Upper lobe of left lung (tissue), 6 donors: ENCODE data around the gene ZBTB45. TPM values are rescaled to one million over a fixed set of nuclear protein-coding genes. Genes with fewer than 3 reads are reported as not detected.

Experiments
- ATAC-seq, 2 donors: fragments of 200-7000 bp; cut with Tn5 transposase; one replicate each; pipeline ENCODE4 v1.9.1; 2022; ENCODE audit warnings: mild to moderate bottlenecking in 2 of 2, moderate library complexity in 2 of 2; ENCODE audit not compliant: low FRiP score in 2 of 2
- DNase-seq, 2 donors: peaks; one replicate each; pipeline ENCODE4 v3.0.0-alpha.2; 2019 to 2020
- H3K27ac ChIP-seq, 4 donors: fragments of 200-600 bp; sonication (generic); one replicate each; pipeline ENCODE4 v1.5.1; 2016 to 2019
- H3K27me3 ChIP-seq, 4 donors: fragments of 200-600 bp; sonication (generic); one replicate each; pipeline ENCODE4 v1.5.1; 2017 to 2019
- H3K36me3 ChIP-seq, 4 donors: fragments of 200-600 bp; sonication (generic); one replicate each; pipeline ENCODE4 v1.5.1; 2016 to 2019
- H3K4me1 ChIP-seq, 4 donors: fragments of 200-600 bp; sonication (generic); one replicate each; pipeline ENCODE4 v1.5.1; 2018 to 2019
- H3K4me3 ChIP-seq, 4 donors: fragments of 200-600 bp; sonication (generic); one replicate each; pipeline ENCODE4 v1.5.1; 2017 to 2019; ENCODE audit warnings: mild to moderate bottlenecking in 2 of 4, moderate library complexity in 1 of 4
- H3K9me3 ChIP-seq, 4 donors: fragments of 200-600 bp; sonication (generic); one replicate each; pipeline ENCODE4 v1.5.1; 2018 to 2019
- EP300 ChIP-seq, 4 donors: sonication (generic); formaldehyde crosslinking; IDR thresholded peaks; one replicate each; pipeline ENCODE4 v1.5.1; 2017; ENCODE audit warnings: antibody characterized with exemption in 4 of 4, control low read depth in 2 of 4
- POLR2A ChIP-seq, 4 donors: fragments of 450-650 bp; IDR thresholded peaks; one replicate each; pipeline ENCODE4 v1.5.1; 2016 to 2017; ENCODE audit warnings: antibody characterized with exemption in 4 of 4, mild to moderate bottlenecking in 2 of 4
- POLR2AphosphoS5 ChIP-seq, 2 donors: sonication (generic); formaldehyde crosslinking; IDR thresholded peaks; one replicate each; pipeline ENCODE4 v1.5.1; 2017; ENCODE audit warnings: antibody characterized with exemption in 2 of 2
- WGBS, 2 donors: methylation state at CpG; one replicate each; pipeline ENCODE4 v1.1.5; 2017 to 2018; 5-methylcytosine and 5-hydroxymethylcytosine counted together
- total RNA-seq, 6 donors: library from RNA; depleted of rRNA in 4 of 6; stranded (reverse); fragments of >200 nt in 4 of 6; gene quantifications; one replicate each; pipeline versions ENCODE4 v1.1.0 to v1.2.1, GENCODE V29; 2016 to 2021
- TF ChIP-seq, protein P1 (sequence below), 6 experiments: fragments of 450-650 bp in 4 of 6; fragments of 200-600 bp in 2 of 6; sonication (generic) in 2 of 6; IDR thresholded peaks; one replicate each; pipeline ENCODE4 v1.5.1; 2016 to 2019; ENCODE audit warnings: antibody characterized with exemption in 6 of 6
- donor health status: DM: no; HTN: no; CAD: no; lungs with moderate emphysema.
- donor health status: DM: no; HTN: yes; CAD: no; lungs with severe emphysema.

The ZBTB45 gene
- total RNA-seq, 6 donors from 2014 or later = 11.9 to 19.7 (median 15.0) TPM

DNA sequence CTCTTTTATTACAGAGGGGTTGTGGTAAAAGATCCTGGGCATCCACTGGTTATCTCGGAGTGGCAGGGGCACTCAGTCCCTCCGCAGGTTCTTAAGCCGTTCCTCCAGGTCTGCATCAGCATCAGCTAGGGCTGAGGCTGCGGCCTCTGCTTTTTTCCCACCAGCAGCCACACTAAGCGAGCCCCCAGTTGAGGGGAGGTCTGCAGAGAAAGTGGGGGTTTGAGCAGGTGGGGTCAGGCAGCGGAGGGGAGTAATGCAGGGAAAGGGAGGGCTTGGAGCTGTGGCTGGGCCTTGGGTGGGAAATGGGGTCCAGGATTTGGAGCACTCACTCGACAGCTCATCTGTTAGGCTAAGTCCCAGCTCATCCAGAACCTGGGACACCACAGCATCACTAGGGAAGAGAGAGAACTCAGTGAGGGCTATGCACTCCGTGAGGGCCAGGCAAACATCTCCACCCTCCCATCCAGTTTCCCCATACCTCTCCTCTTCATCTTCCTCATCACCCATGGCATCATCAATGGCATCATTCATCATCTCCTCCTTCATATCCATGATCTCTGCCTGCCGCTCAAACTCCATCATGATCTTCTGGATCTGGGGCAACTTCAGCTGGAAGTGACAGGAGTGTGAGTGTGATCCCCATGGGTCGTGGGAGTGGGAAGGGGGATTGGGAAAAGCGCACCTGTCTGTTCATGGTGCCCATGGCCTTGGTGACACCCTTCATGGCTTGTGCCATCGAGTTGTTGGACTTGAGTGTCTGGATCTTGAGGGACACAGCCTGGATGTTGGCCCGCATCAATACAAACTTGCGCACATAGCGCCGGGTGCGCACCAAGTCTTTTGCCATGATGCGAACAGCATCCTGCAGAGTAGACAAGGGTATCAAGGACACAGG, 32.2 kb upstream of the ZBTB45 start:
- Histone ChIP-seq H3K27me3 (no peaks in the 10 kb centered on the region), H3K36me3 (peaks cover 53 to 84% (median 77%) of the 10 kb centered on the region in 4 donors), H3K27ac (no peak overlapping the region), H3K4me3 (no peak overlapping the region), H3K4me1 (peaks cover 32 to 44% (median 34%) of the 10 kb centered on the region in 4 donors), H3K9me3 (no peaks in the 10 kb centered on the region)
- ATAC-seq (no peak), DNase-seq (no peak)
- 93 to 94% methylated on average over 18 of the region's 18 CpGs for WGBS, 2 donors
- no peak for TF ChIP-seq POLR2AphosphoS5 (IDR thresholded peaks at IDR 0.05)
- TF ChIP-seq, protein P1, sequence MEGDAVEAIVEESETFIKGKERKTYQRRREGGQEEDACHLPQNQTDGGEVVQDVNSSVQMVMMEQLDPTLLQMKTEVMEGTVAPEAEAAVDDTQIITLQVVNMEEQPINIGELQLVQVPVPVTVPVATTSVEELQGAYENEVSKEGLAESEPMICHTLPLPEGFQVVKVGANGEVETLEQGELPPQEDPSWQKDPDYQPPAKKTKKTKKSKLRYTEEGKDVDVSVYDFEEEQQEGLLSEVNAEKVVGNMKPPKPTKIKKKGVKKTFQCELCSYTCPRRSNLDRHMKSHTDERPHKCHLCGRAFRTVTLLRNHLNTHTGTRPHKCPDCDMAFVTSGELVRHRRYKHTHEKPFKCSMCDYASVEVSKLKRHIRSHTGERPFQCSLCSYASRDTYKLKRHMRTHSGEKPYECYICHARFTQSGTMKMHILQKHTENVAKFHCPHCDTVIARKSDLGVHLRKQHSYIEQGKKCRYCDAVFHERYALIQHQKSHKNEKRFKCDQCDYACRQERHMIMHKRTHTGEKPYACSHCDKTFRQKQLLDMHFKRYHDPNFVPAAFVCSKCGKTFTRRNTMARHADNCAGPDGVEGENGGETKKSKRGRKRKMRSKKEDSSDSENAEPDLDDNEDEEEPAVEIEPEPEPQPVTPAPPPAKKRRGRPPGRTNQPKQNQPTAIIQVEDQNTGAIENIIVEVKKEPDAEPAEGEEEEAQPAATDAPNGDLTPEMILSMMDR (IDR thresholded peaks at IDR 0.05) = no peak

DNA sequence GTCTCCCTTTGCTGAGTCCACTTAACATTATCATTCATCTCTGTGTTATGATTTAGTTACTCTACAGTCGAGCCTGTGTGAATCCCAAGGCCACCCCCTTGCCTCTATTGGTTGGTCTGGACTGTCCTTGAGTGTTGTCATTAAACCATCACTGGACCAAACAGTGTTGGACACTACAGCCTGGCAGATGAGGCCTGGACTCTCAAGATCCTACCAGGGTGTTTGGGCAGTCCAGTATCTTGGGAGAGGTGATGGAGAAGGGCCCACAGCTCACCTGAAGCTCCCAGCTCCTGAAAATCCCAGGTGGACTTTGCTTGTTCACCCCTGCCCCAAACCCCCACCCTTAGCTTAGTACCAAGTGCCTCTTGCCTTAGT, 31.5 kb upstream of the ZBTB45 start:
- Histone ChIP-seq H3K27me3 (no peaks in the 10 kb centered on the region), H3K4me3 (no peak overlapping the region), H3K4me1 (peaks cover 33 to 44% (median 34%) of the 10 kb centered on the region in 4 donors), H3K36me3 (peaks cover 46 to 77% (median 69%) of the 10 kb centered on the region in 4 donors), H3K27ac (no peak overlapping the region), H3K9me3 (no peaks in the 10 kb centered on the region)
- TF ChIP-seq POLR2AphosphoS5 (IDR thresholded peaks at IDR 0.05) = no peak
- TF ChIP-seq, protein P1 (IDR thresholded peaks at IDR 0.05) = no peak
- TF ChIP-seq EP300 (IDR thresholded peaks at IDR 0.05) = no peak
- no peak for TF ChIP-seq POLR2A (IDR thresholded peaks at IDR 0.05)
- WGBS, 2 donors = 55 to 56% methylated on average over 1 of the region's 1 CpG
- ATAC-seq (no peak), DNase-seq (no peak)

DNA sequence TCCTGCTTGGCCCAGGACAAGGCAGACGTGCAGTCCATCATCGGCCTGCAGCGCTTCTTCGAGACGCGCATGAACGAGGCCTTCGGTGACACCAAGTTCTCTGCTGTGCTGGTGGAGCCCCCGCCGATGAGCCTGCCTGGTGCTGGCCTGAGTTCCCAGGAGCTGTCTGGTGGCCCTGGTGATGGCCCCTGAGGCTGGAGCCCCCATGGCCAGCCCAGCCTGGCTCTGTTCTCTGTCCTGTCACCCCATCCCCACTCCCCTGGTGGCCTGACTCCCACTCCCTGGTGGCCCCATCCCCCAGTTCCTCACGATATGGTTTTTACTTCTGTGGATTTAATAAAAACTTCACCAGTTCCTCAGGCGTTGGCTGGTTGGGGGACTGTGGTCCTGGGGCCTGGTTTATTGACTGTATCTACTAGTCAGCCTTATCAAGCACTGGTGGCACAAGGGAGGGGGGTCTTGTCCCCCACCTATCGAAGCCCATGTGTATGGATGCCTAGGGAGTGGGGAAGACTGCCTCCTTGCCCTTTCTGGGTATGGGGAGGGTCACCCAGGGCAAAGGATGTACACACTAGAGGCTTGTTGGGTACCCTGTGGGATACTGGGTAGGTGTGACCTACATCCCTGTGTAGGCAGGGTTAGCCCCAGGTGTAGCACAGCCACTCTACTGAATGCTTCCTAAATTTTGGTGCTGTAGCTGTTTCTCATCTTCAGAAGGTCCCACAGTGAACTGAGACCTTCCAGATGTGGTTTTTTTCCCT, 30.9 kb upstream of the ZBTB45 start:
- 91 to 94% methylated on average over 10 to 13 of the region's 13 CpGs for WGBS, 2 donors
- Histone ChIP-seq H3K4me3 (no peak overlapping the region), H3K36me3 (peaks cover 45 to 72% (median 64%) of the 10 kb centered on the region in 4 donors), H3K9me3 (no peaks in the 10 kb centered on the region), H3K27ac (no peak overlapping the region), H3K27me3 (no peaks in the 10 kb centered on the region), H3K4me1 (peaks cover 33 to 44% (median 36%) of the 10 kb centered on the region in 4 donors)
- TF ChIP-seq POLR2A (IDR thresholded peaks at IDR 0.05) (no peak), POLR2AphosphoS5 (IDR thresholded peaks at IDR 0.05) (no peak), EP300 (IDR thresholded peaks at IDR 0.05) (no peak)
- TF ChIP-seq, protein P1 (IDR thresholded peaks at IDR 0.05) = no peak
- ATAC-seq (no peak), DNase-seq (no peak)

DNA sequence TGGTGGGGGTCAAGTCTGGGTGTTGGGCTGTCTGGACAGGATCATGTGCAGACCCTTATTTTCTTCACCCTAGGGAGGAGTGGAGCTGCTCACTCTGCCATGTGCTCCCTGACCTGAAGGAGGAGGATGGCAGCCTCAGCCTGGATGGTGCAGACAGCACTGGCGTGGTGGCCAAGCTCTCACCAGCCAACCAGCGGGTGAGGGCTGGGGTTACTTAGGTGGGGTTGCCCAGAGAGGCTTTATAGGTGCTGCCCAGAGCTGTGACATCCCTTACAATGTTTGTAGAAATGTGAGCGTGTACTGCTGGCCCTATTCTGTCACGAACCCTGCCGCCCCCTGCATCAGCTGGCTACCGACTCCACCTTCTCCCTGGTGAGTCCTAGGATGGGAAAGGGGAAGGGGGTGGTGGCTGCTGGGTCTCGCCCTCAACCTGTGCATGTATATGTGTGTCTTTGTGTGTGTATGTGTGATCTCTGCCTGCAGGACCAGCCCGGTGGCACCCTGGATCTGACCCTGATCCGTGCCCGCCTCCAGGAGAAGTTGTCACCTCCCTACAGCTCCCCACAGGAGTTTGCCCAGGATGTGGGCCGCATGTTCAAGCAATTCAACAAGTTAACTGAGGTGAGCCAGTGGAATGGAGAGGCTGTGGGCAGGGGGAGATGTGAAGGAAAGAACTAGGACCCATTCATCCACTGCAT, 30.2 kb upstream of the ZBTB45 start:
- TF ChIP-seq POLR2A (IDR thresholded peaks at IDR 0.05) (no peak), EP300 (IDR thresholded peaks at IDR 0.05) (no peak), POLR2AphosphoS5 (IDR thresholded peaks at IDR 0.05) (no peak)
- TF ChIP-seq, protein P1 (IDR thresholded peaks at IDR 0.05) = no peak
- 88 to 94% methylated on average over 6 to 11 of the region's 11 CpGs for WGBS, 2 donors
- no peaks in the 10 kb centered on the region for H3K27me3 ChIP-seq
- ATAC-seq = no peak
- DNase-seq = no peak
- no peak overlapping the region for H3K27ac ChIP-seq
- H3K4me3 ChIP-seq = no peak overlapping the region
- peaks cover 32 to 43% (median 38%) of the 10 kb centered on the region in 4 donors for H3K4me1 ChIP-seq
- peaks cover 45 to 70% (median 63%) of the 10 kb centered on the region in 4 donors for H3K36me3 ChIP-seq
- H3K9me3 ChIP-seq = no peaks in the 10 kb centered on the region
